NCI-H524 (cell line): ENCODE data around the gene RNF149.
"Not testable (repeated sequence)": the region's sequence is repeated elsewhere in the genome, so short reads cannot be mapped to it uniquely, and the experiment has no call there.

ENCODE experiments used
- DNase-seq, 2 experiments: peaks; one replicate each; lab custom pipeline; 2025; lab: John Stamatoyannopoulos, UW

RNF149 gene

DNA sequence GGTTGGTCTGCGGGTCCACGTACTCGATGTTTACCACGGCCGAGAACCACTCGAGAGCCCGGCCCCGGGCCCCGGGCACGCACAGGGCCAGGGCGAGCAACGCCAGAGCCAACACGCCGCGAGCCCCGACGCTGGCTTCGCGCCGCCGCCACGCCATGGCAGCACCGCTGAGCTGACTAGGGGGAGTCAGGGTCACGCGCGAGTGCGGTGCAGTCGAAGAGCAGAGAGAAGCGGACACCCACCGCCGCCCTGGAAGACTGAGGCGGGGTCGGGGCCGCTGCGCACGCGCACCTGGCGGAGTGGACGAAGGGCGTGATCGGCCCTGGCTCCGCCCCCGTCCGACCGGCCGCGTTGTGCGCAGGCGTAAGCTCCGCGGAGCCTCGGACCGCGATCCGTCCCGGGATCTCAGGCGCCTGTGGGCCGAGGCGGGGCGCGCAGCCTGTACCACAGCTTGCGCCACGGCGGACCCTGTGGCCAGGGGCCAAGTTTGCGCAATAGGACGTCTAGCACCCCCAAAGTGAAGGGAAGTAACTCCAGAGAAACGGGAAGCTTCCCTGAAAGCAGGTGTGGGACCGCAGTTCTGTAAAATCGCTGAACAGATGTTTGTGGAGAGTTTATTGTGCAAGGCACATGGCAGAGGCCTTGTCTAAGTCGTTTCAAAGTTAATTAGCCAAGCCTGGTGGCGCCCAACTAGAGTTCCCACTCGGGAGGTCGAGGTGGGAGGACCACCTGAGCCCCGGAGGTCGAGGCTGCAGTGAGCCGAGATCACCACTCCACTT, at the start of gene RNF149:
RNF149 (minus strand) TSS at position 270 of the 779 bp plus-strand sequence; CDS start at position 157, 113 bp downstream.
- DNase-seq: peak; percentile 69 to 86

DNA sequence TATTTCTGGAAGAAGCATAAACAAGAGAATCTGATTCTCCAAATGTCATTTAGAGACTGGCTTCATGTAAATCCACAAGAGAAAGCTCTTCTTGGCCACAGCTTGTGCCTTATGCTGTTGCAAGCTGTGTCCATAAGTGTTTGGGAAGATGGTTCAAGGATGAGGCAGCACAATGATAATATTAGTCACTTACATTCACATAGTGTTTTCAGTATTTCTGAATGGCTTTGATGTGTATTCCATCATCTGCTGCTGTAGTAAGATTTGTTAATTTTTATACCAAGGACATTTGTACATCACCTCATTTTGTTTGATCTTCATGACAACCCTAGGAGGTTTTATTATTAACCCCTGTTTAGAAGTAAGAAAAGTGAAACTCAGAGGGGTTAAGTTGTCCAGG, 48.9 kb upstream of the RNF149 start:
- DNase-seq: no peak

GRCh38 chr2:101356521-101356920, 48.0 kb upstream of the RNF149 start:
- no peak for DNase-seq

DNA sequence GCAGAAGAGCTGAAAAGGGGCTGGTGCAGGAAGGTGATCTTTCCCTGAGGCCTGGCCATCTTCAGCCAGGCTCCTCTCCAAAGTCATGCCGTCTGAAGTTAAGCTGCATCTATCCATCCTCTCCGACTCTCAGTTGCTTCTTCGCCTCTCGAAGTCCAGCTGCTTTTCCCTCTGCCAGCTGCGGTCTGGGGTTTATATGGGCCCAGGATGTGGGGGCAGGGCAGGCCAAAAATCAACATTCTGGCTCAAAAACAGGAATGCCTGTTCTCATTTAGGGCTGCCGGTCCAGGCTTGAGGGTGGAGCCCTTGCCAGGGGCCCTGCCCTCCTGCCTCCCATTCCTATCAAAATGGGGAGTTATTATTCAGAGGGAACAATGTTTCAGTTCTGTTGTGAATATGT, 47.6 kb upstream of the RNF149 start:
- no peak for DNase-seq

- DNase-seq: no peak
Measured at GRCh38 chr2:101355401-101356054, 47.0 kb upstream of the RNF149 start.

DNA sequence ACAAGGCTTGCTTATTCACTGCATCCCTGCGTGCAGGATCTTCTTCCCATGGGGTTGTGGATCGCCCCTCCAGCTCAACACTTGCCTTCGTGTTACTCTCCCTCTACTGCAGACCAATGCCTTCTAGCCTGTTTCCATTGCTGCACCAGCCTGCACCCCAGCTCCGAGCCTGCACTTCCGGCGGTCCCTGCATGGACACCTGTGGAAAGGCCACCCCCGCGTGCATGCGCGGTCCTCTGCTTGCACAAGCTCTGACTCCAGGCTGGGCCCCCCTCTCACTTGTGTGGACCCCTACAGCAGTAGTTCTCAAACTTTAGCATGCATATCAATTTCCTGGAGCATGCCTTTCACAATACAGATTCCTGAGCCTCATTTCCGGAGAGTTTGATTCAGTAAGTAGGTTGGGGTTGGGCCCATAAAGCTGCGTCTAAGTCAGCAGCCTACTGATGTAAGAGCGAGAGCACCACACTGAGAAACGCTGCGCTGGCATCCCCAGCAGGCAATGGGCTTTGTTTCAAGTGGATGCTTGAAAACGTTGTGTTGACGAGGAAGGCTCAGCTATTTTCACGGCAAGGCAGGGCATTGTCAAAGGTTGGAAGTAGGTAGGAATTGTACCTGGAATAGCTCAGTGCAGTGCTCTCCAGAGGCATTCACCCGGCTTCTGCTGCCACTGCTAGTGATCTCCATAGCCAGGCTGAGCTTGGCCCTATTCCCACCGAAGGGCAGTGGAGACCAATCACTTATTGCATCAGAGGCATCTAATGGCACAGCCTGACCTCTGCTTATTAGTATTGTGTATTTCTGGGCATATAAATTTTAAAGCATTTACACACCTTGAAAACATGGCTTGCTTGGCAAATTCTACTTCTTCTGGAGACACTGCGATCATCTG, 46.2 kb upstream of the RNF149 start:
- no peak for DNase-seq

DNA sequence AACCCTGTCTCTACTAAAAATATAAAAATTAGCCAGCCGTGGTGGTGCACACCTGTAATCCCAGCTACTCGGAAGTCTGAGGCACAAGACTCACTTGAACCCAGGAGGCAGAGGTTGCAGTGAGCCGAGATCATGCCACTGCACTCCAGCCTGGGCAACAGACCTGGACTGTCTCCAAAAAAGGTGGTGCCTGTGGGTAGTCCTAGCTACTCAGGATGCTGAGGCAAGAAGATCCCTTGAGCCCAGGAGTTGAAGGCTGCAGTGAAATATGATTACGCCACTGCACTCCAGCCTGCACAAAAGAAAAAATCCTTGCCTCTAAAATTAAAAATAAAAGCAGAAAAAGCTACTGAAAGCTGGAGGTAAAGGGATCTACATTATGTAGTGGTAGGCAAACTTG, 44.1 kb upstream of the RNF149 start:
- not testable (repeated sequence) for DNase-seq

DNA sequence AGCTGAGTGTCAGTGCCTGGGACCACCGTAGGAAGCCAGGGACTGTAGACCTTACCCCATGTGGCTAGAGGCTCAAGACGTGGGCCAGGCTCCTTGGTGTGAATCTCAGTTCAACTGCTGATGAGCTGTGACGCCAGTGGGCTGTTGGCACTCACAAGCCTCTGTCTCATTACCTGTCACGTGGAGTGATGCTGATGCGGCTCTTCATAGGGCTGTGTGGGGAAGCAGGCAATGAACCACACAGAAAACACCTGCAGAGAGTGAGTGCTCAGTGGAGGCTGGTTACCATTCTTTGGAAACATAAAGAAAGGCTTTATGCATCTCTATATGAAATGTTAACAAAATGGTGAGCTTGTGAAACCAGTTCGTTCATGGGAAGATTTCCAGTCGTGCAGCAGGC, 42.7 kb upstream of the RNF149 start:
- no peak for DNase-seq

DNA sequence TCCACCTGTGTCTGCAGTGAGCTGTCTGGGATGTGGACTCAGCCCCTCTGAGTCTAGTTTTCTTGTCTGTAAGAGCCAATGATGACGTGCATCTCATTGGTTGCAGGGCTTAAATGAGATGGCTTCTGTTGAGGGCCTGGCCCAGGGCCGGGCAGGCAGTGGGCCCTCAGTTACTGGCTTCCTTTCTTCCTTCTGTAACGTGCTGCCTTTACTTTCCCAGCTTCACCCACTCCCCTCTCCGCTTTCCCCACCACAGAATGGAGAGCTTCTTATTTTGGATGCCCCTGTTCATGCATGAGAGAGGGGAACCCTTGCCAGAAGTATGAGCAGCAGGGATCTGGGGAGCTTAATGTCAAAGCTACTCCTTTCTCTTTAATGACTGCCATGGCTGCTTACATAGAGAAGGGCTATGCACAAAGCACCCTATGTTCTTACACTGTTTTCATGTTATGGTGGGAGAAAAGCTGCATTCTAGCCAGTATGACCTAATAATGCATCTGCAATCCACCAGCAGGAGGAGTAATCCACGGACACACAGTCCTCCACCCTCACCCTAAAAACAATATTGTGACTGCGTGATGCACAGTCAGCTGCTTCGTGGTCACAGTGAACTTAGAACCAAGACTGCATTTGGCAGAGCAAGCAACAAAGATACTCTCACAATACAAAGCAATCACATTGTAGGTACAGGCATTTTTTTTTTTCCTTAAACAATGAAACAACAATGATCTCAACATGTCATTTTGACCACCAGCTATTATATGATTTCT, 41.6 kb upstream of the RNF149 start:
- DNase-seq: no peak

- DNase-seq: no peak
Measured at GRCh38 chr2:101348883-101349282, 40.4 kb upstream of the RNF149 start.

GRCh38 chr2:101346909-101347308, 38.4 kb upstream of the RNF149 start:
- DNase-seq: no peak

DNA sequence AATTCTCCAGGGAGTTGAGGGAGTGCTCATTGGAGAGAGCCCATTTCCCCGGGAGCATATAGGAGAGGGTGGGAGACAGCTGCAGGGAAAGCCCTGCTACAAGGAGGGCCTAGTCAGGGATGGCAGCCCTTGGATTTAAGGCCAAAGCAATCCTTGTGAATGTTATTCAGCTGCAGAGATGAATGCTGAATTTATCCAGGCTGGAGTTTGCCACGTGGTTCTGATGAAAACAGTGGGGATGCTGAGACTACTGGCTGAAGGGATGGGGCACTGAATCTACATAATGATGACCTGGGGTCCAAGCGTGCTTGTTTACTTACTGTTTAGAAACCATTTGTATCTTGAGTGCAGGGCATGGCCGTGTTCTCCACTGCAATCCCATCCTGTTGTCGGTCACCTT, 35.6 kb upstream of the RNF149 start:
- no peak for DNase-seq

- no peak for DNase-seq
Measured at GRCh38 chr2:101342625-101343008, 34.1 kb upstream of the RNF149 start.

- peak; percentile 56 to 60 for DNase-seq
Measured at GRCh38 chr2:101341901-101342624, 33.6 kb upstream of the RNF149 start.

- DNase-seq: no peak
Measured at GRCh38 chr2:101341421-101341820, 32.9 kb upstream of the RNF149 start.

DNA sequence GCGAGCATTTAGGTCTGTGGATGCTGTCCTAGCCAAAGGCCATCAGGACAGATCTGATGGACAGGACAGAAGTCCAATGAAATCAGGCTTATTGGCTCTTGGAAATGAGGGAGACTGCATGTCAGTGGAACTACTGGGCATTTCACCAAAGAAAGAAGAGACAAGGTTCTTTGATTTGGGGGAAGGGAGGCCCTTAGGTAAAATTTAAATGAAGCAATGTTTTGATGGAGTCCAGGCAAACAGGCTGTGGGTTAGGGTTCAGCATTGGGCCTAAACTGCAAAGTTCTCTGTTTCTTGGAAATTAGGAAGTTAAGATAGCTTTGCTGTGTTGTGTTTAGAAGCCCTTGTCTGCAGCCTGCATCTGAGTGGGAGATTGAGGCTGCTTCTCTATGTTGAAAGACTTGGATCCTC, 31.6 kb upstream of the RNF149 start:
- no peak for DNase-seq

DNA sequence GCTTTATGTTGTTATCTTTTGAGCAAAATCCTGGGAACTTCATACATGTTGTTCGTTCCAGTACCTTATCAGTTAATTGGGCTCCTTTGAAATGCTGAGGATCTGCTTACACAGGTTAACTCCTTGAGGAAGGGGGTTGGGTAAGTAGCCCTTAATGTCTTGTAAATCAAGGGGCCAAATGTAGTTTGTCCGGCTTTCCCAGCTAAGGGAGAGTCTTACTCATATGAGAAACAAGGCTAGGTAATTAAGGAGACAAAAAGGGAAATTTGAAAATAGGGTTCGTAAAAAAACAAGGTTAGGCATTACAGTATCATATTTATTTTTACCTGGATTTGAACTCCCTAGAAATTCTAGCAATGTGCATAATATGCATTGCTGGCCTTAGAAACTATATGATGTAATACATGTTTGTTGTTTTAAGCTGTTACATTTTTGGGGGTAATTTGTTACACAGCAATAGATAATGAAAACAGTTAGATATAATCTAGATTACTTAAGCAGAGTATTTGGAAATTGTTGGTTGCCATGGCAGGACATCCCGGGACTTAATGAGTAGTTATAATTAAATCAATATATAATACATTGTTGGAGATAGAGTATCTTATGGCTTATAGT, 30.9 kb upstream of the RNF149 start:
- DNase-seq: no peak

DNA sequence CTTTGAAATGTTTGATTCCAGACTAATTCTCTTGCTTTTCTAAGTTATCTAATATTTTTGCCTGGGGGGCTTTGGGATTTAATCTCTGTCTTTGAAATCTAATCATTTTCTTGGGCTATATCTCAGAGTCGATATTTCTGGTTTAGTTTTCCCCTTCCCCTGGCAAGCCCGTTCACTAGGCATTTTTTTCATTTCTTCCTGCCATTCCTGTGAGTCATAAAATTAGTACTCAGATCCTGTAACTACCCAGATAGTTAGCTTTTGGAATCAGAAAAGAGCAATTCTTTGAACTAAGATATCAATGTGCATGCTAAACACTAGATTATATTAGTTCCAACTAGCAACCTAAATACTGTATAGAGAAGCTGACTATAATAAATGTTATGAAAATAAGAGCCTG, 29.4 kb upstream of the RNF149 start:
- no peak for DNase-seq

- DNase-seq: no peak
Measured at GRCh38 chr2:101332885-101333766, 24.6 kb upstream of the RNF149 start.

DNA sequence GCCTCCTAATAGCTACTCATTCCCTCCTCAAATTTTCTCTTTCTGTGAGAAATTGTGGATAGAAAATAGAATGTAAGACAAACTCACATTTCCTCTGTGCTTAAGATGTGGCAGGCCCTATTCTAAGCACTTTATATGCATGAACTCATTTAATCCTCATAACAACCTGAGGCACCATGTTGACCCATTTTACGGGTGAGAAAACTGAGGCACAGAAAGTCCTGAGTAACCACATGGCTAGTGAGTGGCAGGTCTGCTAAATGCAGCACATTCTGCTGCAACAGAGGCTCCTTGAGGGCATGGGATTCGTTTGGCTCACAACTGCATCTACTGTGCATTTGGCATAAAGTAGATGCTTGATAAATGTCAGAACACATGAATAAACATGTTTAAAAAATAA, 22.7 kb upstream of the RNF149 start:
- no peak for DNase-seq
